HepG2 (cell line): ENCODE data around the gene MICA. TPM values are rescaled to one million over a fixed set of nuclear protein-coding genes. Genes with fewer than 3 reads are reported as not detected.

ENCODE experiments used
- ATF6 ChIP-seq: sonication (generic); formaldehyde crosslinking; conservative IDR thresholded peaks from 2 replicates; pipeline ENCODE4 v1.4.0; 2020; ENCODE audit warnings: missing genetic modification reagents
- BHLHE40 ChIP-seq: IDR thresholded peaks from 2 replicates; pipeline ENCODE4 v1.6.1; 2011; ENCODE audit warnings: low read length, improper control_type of control experiment
- DMTF1 ChIP-seq: sonication (generic); formaldehyde crosslinking; IDR thresholded peaks from 2 replicates; pipeline ENCODE4 v1.4.0; 2020; ENCODE audit warnings: mild to moderate bottlenecking, missing genetic modification reagents
- DR1 ChIP-seq: sonication (generic); formaldehyde crosslinking; IDR thresholded peaks from 2 replicates; pipeline ENCODE4 v1.8.0; 2021; ENCODE audit warnings: mild to moderate bottlenecking, missing genetic modification reagents, inconsistent platforms
- HES4 ChIP-seq: sonication (generic); formaldehyde crosslinking; IDR thresholded peaks from 2 replicates; pipeline ENCODE4 v1.9.0; 2021; ENCODE audit warnings: mild to moderate bottlenecking, missing genetic modification reagents, borderline replicate concordance
- HIC2 ChIP-seq: sonication (generic); formaldehyde crosslinking; IDR thresholded peaks from 2 replicates; pipeline ENCODE4 v1.9.0; 2022; ENCODE audit warnings: low read depth, missing genetic modification reagents
- HOXD1 ChIP-seq: sonication (generic); formaldehyde crosslinking; IDR thresholded peaks from 2 replicates; pipeline ENCODE4 v1.5.0; 2020; ENCODE audit warnings: missing genetic modification reagents
- MBD4 ChIP-seq: IDR thresholded peaks from 2 replicates; pipeline ENCODE4 v1.6.1; 2012; ENCODE audit warnings: low read length, inconsistent platforms, borderline replicate concordance
- PHF8 ChIP-seq: sonication (generic); formaldehyde crosslinking; IDR thresholded peaks from 2 replicates; pipeline ENCODE4 v1.5.0; 2020; ENCODE audit warnings: missing genetic modification reagents
- POLR2AphosphoS2 ChIP-seq: IDR thresholded peaks from 2 replicates; pipeline ENCODE4 v1.6.1; 2011; ENCODE audit warnings: low read depth, low read length, improper control_type of control experiment
- RBM39 ChIP-seq: fragments of 200-400 bp; formaldehyde crosslinking; IDR thresholded peaks from one replicate; pipeline ENCODE4 v1.6.1; 2018; ENCODE audit warnings: antibody characterized with exemption, mild to moderate bottlenecking, low read depth, low read length; ENCODE audit not compliant: poor library complexity, severe bottlenecking
- SALL2 ChIP-seq: sonication (generic); formaldehyde crosslinking; IDR thresholded peaks from 2 replicates; pipeline ENCODE4 v1.8.1; 2023; ENCODE audit warnings: mild to moderate bottlenecking, missing genetic modification reagents, inconsistent platforms
- SP140L ChIP-seq: sonication (generic); formaldehyde crosslinking; IDR thresholded peaks from 2 replicates; pipeline ENCODE4 v1.4.0; 2020; ENCODE audit warnings: missing genetic modification reagents, borderline replicate concordance
- TEF ChIP-seq: sonication (generic); formaldehyde crosslinking; IDR thresholded peaks from 2 replicates; pipeline ENCODE4 v1.5.0; 2020; ENCODE audit warnings: missing genetic modification reagents
- YEATS2 ChIP-seq: sonication (generic); formaldehyde crosslinking; IDR thresholded peaks from 2 replicates; pipeline ENCODE4 v1.4.0; 2020; ENCODE audit warnings: missing genetic modification reagents, borderline replicate concordance
- ZC3H13 ChIP-seq: sonication (generic); formaldehyde crosslinking; IDR thresholded peaks from 2 replicates; pipeline ENCODE4 v1.8.1; 2023; ENCODE audit warnings: mild to moderate bottlenecking, missing genetic modification reagents, moderate library complexity
- ZNF333 ChIP-seq: sonication (generic); formaldehyde crosslinking; IDR thresholded peaks from 2 replicates; pipeline ENCODE4 v1.4.0; 2020; ENCODE audit warnings: mild to moderate bottlenecking, missing genetic modification reagents, borderline replicate concordance
- ZNF33B ChIP-seq: sonication (generic); formaldehyde crosslinking; IDR thresholded peaks from 2 replicates; pipeline ENCODE4 v1.5.1; 2020; ENCODE audit warnings: mild to moderate bottlenecking, missing genetic modification reagents
- ZNF773 ChIP-seq: sonication (generic); formaldehyde crosslinking; IDR thresholded peaks from 2 replicates; pipeline ENCODE4 v1.4.0; 2020; ENCODE audit warnings: missing genetic modification reagents, borderline replicate concordance
- ZSCAN22 ChIP-seq: sonication (generic); formaldehyde crosslinking; IDR thresholded peaks from 2 replicates; pipeline ENCODE4 v1.4.0; 2020; ENCODE audit warnings: mild to moderate bottlenecking, missing genetic modification reagents
- polyA plus RNA-seq, 8 experiments: library from polyadenylated mRNA; depleted of rRNA in 3 of 8; stranded (reverse) in 7 of 8; unstranded in 1 of 8; fragments of >200 nt; fragmentation: Illumina TruSeq in 4 of 8; extraction: Trizol in 4 of 8; gene quantifications; 2 replicates each; pipeline versions ENCODE4 v1.2.1 to v1.2.3, GENCODE V29; 2011 to 2016; ENCODE audit warnings: low read depth in 4 of 8, missing spikeins in 1 of 8, mixed read lengths in 1 of 8; ENCODE audit not compliant: insufficient read depth in 1 of 8
- total RNA-seq, 5 experiments: library from RNA; depleted of rRNA; stranded (reverse); fragments of >200 nt; fragmentation: Illumina TruSeq; extraction: Trizol; gene quantifications; 2 replicates each; pipeline ENCODE4 v1.2.3, GENCODE V29; 2016; ENCODE audit warnings: low read depth in 1 of 5
- TF ChIP-seq, protein P1 (sequence below): sonication (generic); formaldehyde crosslinking; conservative IDR thresholded peaks from 2 replicates; pipeline ENCODE4 v1.4.0; 2020; ENCODE audit warnings: missing genetic modification reagents

The MICA gene
- total and polyA plus RNA-seq, 2 of the 13 experiments (the other 11 are each of a cell fraction or from before 2014, with no cell fraction given): 21.6 to 38.1 TPM

- peak; percentile 93; the same call in 1 of the 2 replicates for TF ChIP-seq ZNF33B (CRISPR knock-in tag)
- peak; percentile 50; the same call in 1 of the 2 replicates for TF ChIP-seq SP140L (CRISPR knock-in tag)
- peak; percentile 37; the same call in 1 of the 2 replicates for TF ChIP-seq YEATS2
- TF ChIP-seq TEF (CRISPR knock-in tag): peak; percentile 69
- TF ChIP-seq POLR2AphosphoS2: no peak
- no peak for TF ChIP-seq BHLHE40
- TF ChIP-seq HES4 (CRISPR knock-in tag): peak; percentile 77
- TF ChIP-seq HOXD1: peak; percentile 86
- 0 out of 2 replicates have a peak, but pooled peaks have one; percentile 72 for TF ChIP-seq ZNF333
- TF ChIP-seq MBD4: no peak
- TF ChIP-seq DR1 (CRISPR knock-in tag): peak; percentile 93
- peak; percentile 93 for TF ChIP-seq RBM39
- TF ChIP-seq ZC3H13 (CRISPR knock-in tag): peak; percentile 63; the same call in 1 of the 2 replicates
- peak; percentile 61; the same call in 1 of the 2 replicates for TF ChIP-seq HIC2 (CRISPR knock-in tag)
- peak; percentile 86 for TF ChIP-seq PHF8 (CRISPR knock-in tag)
- peak; percentile 70 for TF ChIP-seq SALL2
- TF ChIP-seq ATF6: 0 out of 2 replicates have a peak, but pooled peaks have one; percentile 75
- TF ChIP-seq ZNF773 (CRISPR knock-in tag): 0 out of 2 replicates have a peak, but pooled peaks have one; percentile 58
- TF ChIP-seq, protein P1, sequence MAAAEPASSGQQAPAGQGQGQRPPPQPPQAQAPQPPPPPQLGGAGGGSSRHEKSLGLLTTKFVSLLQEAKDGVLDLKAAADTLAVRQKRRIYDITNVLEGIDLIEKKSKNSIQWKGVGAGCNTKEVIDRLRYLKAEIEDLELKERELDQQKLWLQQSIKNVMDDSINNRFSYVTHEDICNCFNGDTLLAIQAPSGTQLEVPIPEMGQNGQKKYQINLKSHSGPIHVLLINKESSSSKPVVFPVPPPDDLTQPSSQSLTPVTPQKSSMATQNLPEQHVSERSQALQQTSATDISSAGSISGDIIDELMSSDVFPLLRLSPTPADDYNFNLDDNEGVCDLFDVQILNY: no peak
- no peak for TF ChIP-seq ZSCAN22 (CRISPR knock-in tag)
- TF ChIP-seq DMTF1: no peak
Measured at GRCh38 chr6:31403283-31404060, at the start of gene MICA (continued).
